Activated B cell treated with CpG ODN at 0.5 μM for 24 hours (primary cell): ENCODE data around the gene NRROS. TPM values are rescaled to one million over a fixed set of nuclear protein-coding genes. Genes with fewer than 3 reads are reported as not detected.

Experiments
- ATAC-seq: fragments of 200-7000 bp; cut with Tn5 transposase; one replicate; pipeline ENCODE4 v1.10.0; 2021; ENCODE audit warnings: low read depth, mild to moderate bottlenecking, moderate library complexity
- CTCF ChIA-PET: fragments of 350-600 bp; sonication (Branson Sonifier 250); formaldehyde crosslinking; loops from one replicate; lab custom pipeline; 2021; ENCODE audit warnings: antibody characterized with exemption; lab: Charles Lee
- POLR2A ChIA-PET: fragments of 350-600 bp; sonication (Branson Sonifier 250); formaldehyde crosslinking; loops from one replicate; lab custom pipeline; 2021; ENCODE audit warnings: antibody characterized with exemption; lab: Charles Lee
- DNase-seq: peaks from one replicate; pipeline ENCODE4 v3.0.0; 2022
- H3K27ac Mint-ChIP-seq: one replicate; pipeline ENCODE4 v1.8.0; 2020; ENCODE audit warnings: mixed read lengths
- H3K27me3 Mint-ChIP-seq: one replicate; pipeline ENCODE4 v1.8.0; 2021; ENCODE audit warnings: mixed read lengths
- H3K36me3 Mint-ChIP-seq: one replicate; pipeline ENCODE4 v1.8.0; 2021; ENCODE audit warnings: low read depth, mixed read lengths
- H3K4me1 Mint-ChIP-seq: one replicate; pipeline ENCODE4 v1.8.0; 2021; ENCODE audit warnings: mixed read lengths
- H3K4me3 Mint-ChIP-seq: one replicate; pipeline ENCODE4 v1.8.0; 2020; ENCODE audit warnings: mild to moderate bottlenecking, mixed read lengths
- H3K9me3 Mint-ChIP-seq: one replicate; pipeline ENCODE4 v1.8.0; 2020; ENCODE audit warnings: mixed read lengths
- intact Hi-C: fragments of 100-400 bp; cut with micrococcal nuclease; formaldehyde crosslinking; loops from one replicate; pipeline ENCODE4 v1.15.1; 2024
- total RNA-seq: library from RNA; stranded (reverse); gene quantifications from 2 replicates; pipeline ENCODE4 v1.2.3, GENCODE V29; 2022
- TF ChIP-seq, protein P1 (sequence below): fragments of 200-600 bp; IDR thresholded peaks from one replicate; pipeline ENCODE4 v1.8.0; 2022; ENCODE audit warnings: antibody characterized with exemption, mild to moderate bottlenecking

NRROS gene
- total RNA-seq, 1 donor from 2014 or later, result 92.4 TPM

GRCh38 chr3:196694941-196695848 lies 55.7 kb downstream of the NRROS start:
- intact Hi-C loops, result loop anchor here (2.0 kb wide), 1 partner anchor 86 kb away; no protein-coding TSS in a partner anchor
- ATAC-seq (no peak), DNase-seq (no peak)
- no peak overlapping the region for H3K27ac Mint-ChIP-seq
- TF ChIP-seq, protein P1, sequence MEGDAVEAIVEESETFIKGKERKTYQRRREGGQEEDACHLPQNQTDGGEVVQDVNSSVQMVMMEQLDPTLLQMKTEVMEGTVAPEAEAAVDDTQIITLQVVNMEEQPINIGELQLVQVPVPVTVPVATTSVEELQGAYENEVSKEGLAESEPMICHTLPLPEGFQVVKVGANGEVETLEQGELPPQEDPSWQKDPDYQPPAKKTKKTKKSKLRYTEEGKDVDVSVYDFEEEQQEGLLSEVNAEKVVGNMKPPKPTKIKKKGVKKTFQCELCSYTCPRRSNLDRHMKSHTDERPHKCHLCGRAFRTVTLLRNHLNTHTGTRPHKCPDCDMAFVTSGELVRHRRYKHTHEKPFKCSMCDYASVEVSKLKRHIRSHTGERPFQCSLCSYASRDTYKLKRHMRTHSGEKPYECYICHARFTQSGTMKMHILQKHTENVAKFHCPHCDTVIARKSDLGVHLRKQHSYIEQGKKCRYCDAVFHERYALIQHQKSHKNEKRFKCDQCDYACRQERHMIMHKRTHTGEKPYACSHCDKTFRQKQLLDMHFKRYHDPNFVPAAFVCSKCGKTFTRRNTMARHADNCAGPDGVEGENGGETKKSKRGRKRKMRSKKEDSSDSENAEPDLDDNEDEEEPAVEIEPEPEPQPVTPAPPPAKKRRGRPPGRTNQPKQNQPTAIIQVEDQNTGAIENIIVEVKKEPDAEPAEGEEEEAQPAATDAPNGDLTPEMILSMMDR, result no peak
- no peaks in the 10 kb centered on the region for H3K36me3 Mint-ChIP-seq
- H3K4me1 Mint-ChIP-seq, result peaks cover 17% of the 10 kb centered on the region
- H3K9me3 Mint-ChIP-seq, result no peaks in the 10 kb centered on the region
- ChIA-PET CTCF (interaction anchor here (0.9 kb wide), 1 partner anchor 86 kb away, joined by 3 read pairs; no protein-coding TSS in a partner anchor), POLR2A (no interaction called here)
- H3K27me3 Mint-ChIP-seq, result no peaks in the 10 kb centered on the region
- no peak overlapping the region for H3K4me3 Mint-ChIP-seq

GRCh38 chr3:196695849-196696226 lies 56.3 kb downstream of the NRROS start:
- H3K9me3 Mint-ChIP-seq, result no peaks in the 10 kb centered on the region
- H3K27ac Mint-ChIP-seq, result no peak overlapping the region
- CTCF ChIA-PET, result interaction anchor here (0.9 kb wide), 1 partner anchor 86 kb away, joined by 3 read pairs; no protein-coding TSS in a partner anchor
- H3K36me3 Mint-ChIP-seq, result no peaks in the 10 kb centered on the region
- peaks cover 17% of the 10 kb centered on the region for H3K4me1 Mint-ChIP-seq
- ATAC-seq (no peak), DNase-seq (no peak)
- no peak overlapping the region for H3K4me3 Mint-ChIP-seq
- intact Hi-C loops, result loop anchor here (2.0 kb wide), 1 partner anchor 87 kb away; no protein-coding TSS in a partner anchor
- H3K27me3 Mint-ChIP-seq, result no peaks in the 10 kb centered on the region
- POLR2A ChIA-PET, result no interaction called here
- TF ChIP-seq, protein P1, result no peak

- Mint-ChIP-seq H3K4me1 (peaks cover 17% of the 10 kb centered on the region), H3K27ac (peak overlapping the region; percentile 31)
- intact Hi-C loops, result loop anchor here (1.0 kb wide), 2 partner anchors 12 to 14 kb away; no protein-coding TSS in a partner anchor
These were observed 57.8 kb downstream of the NRROS start for GRCh38 chr3:196697270-196697669.

DNA sequence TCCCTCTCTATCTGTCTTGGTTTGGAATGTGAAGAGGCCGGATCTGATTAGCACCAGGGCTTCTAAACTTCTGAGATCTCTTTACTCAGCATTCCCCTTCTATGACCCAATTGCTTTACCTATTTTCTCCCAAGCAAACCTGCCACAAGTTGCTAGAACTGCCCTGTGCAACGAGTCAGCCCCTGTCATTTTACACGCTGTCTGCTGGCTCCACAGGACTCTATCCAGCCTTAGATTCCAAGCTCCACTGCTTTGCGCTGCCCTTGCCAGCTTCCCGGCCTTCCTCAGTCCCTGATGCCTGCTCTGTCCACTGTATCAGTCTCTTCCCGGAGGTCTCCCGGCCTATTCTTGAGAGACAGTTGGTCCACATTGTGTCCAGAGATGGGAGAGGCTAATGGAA lies 60.3 kb downstream of the NRROS start:
- no peaks in the 10 kb centered on the region for H3K36me3 Mint-ChIP-seq

More at GRCh38 chr3:196697270-196697669, 57.8 kb downstream of the NRROS start:
- Mint-ChIP-seq H3K36me3 (no peaks in the 10 kb centered on the region), H3K27me3 (no peaks in the 10 kb centered on the region), H3K9me3 (no peaks in the 10 kb centered on the region), H3K4me3 (no peak overlapping the region)
- TF ChIP-seq, protein P1, result no peak
- ATAC-seq, result peak; percentile 79
- ChIA-PET POLR2A (interaction anchor here (0.5 to 0.6 kb wide), 2 partner anchors 55 to 70 kb away, joined by 3 to 5 read pairs; no protein-coding TSS in a partner anchor), CTCF (interaction anchor here (1.0 kb wide), 1 partner anchor 88 kb away, joined by 5 read pairs; no protein-coding TSS in a partner anchor)
- no peak for DNase-seq

More for the DNA sequence above, 60.3 kb downstream of the NRROS start:
- intact Hi-C loops, result loop anchor here (5.0 kb wide), 1 partner anchor 43 kb away; no protein-coding TSS in a partner anchor
- H3K27me3 Mint-ChIP-seq, result no peaks in the 10 kb centered on the region
- no peak overlapping the region for H3K27ac Mint-ChIP-seq
- ChIA-PET CTCF (no interaction called here), POLR2A (no interaction called here)
- H3K9me3 Mint-ChIP-seq, result no peaks in the 10 kb centered on the region
- no peak overlapping the region for H3K4me3 Mint-ChIP-seq
- peaks cover 13% of the 10 kb centered on the region for H3K4me1 Mint-ChIP-seq
- TF ChIP-seq, protein P1, result no peak
- DNase-seq (no peak), ATAC-seq (no peak)
